Transverse colon (tissue), 4 donors: ENCODE data around the gene PPP4C.
"Not testable (repeated sequence)": the region's sequence is repeated elsewhere in the genome, so short reads cannot be mapped to it uniquely, and the experiment has no call there.

Experiments used
- EP300 ChIP-seq: sonication (generic); formaldehyde crosslinking; IDR thresholded peaks from one replicate; pipeline ENCODE4 v1.6.1; 2017; ENCODE audit warnings: antibody characterized with exemption, low read depth
- POLR2A ChIP-seq: fragments of 450-650 bp; IDR thresholded peaks from one replicate; pipeline ENCODE4 v1.6.1; 2016; ENCODE audit warnings: antibody characterized with exemption, mild to moderate bottlenecking, moderate library complexity
- POLR2AphosphoS5 ChIP-seq, 3 donors: sonication (generic); formaldehyde crosslinking; IDR thresholded peaks; one replicate each; pipeline ENCODE4 v1.6.1; 2016; ENCODE audit warnings: antibody characterized with exemption in 3 of 3
- TF ChIP-seq, protein P1 (sequence below), 5 experiments: fragments of 200-600 bp in 3 of 5; fragments of 450-650 bp in 2 of 5; sonication (generic) in 3 of 5; IDR thresholded peaks; 1 replicate in 2 of 5; 2 replicates in 3 of 5; pipeline ENCODE4 v1.5.1; 2016 to 2017; ENCODE audit warnings: antibody characterized with exemption in 5 of 5, inconsistent platforms in 3 of 5, mild to moderate bottlenecking in 2 of 5, moderate library complexity in 1 of 5

DNA sequence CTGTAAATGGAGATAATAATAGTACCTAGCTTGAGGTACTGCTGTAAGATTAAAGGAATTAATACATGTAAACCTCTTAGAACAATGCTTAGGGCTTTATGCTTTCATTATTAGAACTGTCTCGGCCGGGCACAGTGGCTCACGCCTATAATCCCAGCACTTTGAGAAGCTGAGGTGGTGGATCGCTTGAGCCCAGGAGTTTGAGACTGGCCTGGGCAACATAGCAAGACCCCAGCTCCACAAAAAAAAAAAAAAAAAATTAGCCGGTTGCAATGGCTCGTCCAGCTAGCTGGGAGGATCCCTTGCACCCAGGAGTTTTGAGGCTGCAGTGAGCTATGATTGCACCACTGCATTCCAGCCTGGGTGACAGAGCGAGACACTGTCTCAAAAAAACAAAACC lies 39.0 kb downstream of the PPP4C start:
- TF ChIP-seq, protein P1, sequence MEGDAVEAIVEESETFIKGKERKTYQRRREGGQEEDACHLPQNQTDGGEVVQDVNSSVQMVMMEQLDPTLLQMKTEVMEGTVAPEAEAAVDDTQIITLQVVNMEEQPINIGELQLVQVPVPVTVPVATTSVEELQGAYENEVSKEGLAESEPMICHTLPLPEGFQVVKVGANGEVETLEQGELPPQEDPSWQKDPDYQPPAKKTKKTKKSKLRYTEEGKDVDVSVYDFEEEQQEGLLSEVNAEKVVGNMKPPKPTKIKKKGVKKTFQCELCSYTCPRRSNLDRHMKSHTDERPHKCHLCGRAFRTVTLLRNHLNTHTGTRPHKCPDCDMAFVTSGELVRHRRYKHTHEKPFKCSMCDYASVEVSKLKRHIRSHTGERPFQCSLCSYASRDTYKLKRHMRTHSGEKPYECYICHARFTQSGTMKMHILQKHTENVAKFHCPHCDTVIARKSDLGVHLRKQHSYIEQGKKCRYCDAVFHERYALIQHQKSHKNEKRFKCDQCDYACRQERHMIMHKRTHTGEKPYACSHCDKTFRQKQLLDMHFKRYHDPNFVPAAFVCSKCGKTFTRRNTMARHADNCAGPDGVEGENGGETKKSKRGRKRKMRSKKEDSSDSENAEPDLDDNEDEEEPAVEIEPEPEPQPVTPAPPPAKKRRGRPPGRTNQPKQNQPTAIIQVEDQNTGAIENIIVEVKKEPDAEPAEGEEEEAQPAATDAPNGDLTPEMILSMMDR (IDR thresholded peaks at IDR 0.05) = not testable (repeated sequence)
- not testable (repeated sequence) for TF ChIP-seq POLR2A; EP300; POLR2AphosphoS5 (IDR thresholded peaks at IDR 0.05)
